Sigmoid colon (tissue), 4 donors: Measurements from ENCODE around the gene MMADHC.

Experiments
- EP300 ChIP-seq, 4 donors: sonication (generic); formaldehyde crosslinking; IDR thresholded peaks; one replicate each; pipeline ENCODE4 v1.6.1; 2017; ENCODE audit warnings: antibody characterized with exemption in 4 of 4
- POLR2A ChIP-seq, 2 donors: fragments of 450-650 bp; IDR thresholded peaks; one replicate each; pipeline ENCODE4 v1.6.1; 2016; ENCODE audit warnings: antibody characterized with exemption in 2 of 2, mild to moderate bottlenecking in 2 of 2, moderate library complexity in 2 of 2
- POLR2AphosphoS5 ChIP-seq, 4 donors: sonication (generic); formaldehyde crosslinking; IDR thresholded peaks; one replicate each; pipeline ENCODE4 v1.6.1; 2017; ENCODE audit warnings: antibody characterized with exemption in 4 of 4
- TF ChIP-seq, protein P1 (sequence below), 4 experiments: fragments of 450-650 bp in 3 of 4; fragments of 200-600 bp in 1 of 4; IDR thresholded peaks; one replicate each; pipeline ENCODE4 v1.5.1; 2016 to 2019; ENCODE audit warnings: antibody characterized with exemption in 4 of 4, mild to moderate bottlenecking in 3 of 4, moderate library complexity in 2 of 4

DNA sequence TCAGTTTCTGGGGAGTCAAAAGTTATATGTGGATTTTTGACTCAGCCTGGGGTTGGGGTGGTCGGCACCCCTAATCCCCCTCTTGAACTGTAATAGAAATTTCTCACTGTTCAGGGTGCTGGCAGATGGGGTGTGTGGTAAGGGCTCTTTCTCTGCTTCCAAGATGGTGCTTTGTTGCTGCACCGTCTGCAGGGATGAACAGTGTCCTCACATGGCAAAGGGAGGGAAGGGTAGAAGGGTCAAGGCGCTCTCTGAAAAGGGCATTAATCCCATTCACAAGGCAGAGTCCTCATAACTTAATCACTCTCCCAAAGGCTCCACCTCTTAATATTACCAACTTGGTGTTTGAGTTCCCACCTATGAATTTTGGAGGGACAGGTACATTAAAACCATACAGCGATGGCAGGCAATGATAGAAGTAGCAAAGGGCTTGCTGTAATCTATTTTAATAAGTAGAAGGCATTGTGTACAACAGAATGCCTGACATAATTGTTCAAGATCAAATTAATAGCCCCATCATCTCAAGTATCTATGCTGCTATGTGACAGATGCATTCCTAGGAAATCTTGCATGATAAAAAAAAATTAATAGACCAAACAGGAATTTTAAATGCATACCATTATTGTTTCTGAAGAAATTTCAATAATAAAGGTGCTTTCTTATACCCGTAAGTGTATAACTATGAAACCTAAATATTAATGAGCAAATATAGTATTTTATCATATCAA, 28.1 kb downstream of the MMADHC start:
- TF ChIP-seq, protein P1, sequence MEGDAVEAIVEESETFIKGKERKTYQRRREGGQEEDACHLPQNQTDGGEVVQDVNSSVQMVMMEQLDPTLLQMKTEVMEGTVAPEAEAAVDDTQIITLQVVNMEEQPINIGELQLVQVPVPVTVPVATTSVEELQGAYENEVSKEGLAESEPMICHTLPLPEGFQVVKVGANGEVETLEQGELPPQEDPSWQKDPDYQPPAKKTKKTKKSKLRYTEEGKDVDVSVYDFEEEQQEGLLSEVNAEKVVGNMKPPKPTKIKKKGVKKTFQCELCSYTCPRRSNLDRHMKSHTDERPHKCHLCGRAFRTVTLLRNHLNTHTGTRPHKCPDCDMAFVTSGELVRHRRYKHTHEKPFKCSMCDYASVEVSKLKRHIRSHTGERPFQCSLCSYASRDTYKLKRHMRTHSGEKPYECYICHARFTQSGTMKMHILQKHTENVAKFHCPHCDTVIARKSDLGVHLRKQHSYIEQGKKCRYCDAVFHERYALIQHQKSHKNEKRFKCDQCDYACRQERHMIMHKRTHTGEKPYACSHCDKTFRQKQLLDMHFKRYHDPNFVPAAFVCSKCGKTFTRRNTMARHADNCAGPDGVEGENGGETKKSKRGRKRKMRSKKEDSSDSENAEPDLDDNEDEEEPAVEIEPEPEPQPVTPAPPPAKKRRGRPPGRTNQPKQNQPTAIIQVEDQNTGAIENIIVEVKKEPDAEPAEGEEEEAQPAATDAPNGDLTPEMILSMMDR (IDR thresholded peaks at IDR 0.05), result no peak
- TF ChIP-seq POLR2AphosphoS5 (IDR thresholded peaks at IDR 0.05), result no peak
- TF ChIP-seq EP300 (IDR thresholded peaks at IDR 0.05), result no peak
- TF ChIP-seq POLR2A (IDR thresholded peaks at IDR 0.05), result no peak
